Measurements from ENCODE around the gene CFAP43. TPM values are rescaled to one million over a fixed set of nuclear protein-coding genes. Genes with fewer than 3 reads are reported as not detected.

The CFAP43 gene, protein sequence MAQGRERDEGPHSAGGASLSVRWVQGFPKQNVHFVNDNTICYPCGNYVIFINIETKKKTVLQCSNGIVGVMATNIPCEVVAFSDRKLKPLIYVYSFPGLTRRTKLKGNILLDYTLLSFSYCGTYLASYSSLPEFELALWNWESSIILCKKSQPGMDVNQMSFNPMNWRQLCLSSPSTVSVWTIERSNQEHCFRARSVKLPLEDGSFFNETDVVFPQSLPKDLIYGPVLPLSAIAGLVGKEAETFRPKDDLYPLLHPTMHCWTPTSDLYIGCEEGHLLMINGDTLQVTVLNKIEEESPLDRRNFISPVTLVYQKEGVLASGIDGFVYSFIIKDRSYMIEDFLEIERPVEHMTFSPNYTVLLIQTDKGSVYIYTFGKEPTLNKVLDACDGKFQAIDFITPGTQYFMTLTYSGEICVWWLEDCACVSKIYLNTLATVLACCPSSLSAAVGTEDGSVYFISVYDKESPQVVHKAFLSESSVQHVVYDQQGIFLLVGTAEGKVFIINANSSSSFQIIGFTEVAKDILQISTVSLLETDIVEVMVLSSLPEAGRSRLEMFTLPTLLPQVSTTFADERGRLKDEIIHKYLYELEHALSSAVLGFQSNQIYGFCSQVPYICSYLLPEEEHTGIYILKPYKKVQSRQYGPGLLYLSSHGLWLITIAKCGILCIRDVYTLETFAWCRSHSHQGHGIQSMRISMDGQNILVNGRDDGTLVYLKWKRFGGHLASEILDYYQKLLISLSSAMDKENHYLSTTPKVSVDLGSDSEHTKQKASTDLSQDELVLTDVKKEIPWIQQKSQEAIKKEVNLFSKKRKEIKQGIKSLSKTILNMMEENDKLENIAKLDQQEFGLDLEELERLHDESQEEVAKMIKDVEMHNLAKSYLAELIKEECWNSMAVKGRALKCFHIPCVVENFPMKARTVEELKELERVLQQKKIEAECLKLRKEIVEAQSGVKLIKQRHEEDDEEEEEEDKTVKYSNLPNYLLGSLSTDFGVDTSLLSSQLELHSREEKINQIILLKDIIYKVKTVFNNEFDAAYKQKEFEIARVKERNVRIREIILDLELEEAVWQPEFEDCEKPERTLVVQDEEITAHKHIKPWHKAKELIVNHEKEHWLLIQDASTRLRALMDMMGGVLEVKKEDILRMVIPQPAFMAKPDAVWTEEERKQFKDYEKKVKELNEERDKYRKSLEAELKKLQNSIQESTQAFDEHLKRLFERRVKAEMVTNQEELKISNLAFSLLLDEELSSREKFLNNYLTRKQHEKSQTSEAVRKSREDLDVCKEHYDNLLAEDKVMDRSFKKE (N-terminal part only)
- 0.09 TPM in 1 of 2 replicates, not detected in the other for total RNA-seq

- intact Hi-C loops (cut with micrococcal nuclease), result loop anchor here (1.0 kb wide), 3 partner anchors 22 to 111 kb away; partner anchors contain the start of genes GSTO1 and GSTO2
These were observed at the start of gene CFAP43 for GRCh38 chr10:104231784-104232612. Gene CFAP43 (minus strand): TSS chr10:104232364. CDS start chr10:104232246, 118 bp downstream.

DNA sequence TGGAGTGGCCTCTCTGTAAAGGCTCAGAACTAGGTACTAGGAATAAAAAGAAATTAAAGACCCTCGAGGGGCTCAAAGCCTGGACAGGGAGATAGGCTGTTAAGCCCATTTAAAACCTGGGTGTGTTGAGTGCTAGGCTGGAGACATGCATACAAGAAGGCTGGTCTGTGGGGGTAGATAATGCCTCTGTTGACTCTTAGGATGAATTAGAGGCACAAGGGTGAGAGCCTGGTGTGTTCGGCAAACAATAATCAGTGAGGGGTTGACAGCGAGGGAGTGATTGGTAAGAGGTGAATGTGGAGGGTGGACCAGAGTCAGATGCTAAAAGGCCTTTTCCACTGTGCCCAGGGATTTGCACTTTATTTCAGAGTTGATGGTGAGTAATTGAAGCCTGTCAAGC lies 49.5 kb upstream of the CFAP43 start:
- intact Hi-C loops (cut with micrococcal nuclease), result no loop called here

DNA sequence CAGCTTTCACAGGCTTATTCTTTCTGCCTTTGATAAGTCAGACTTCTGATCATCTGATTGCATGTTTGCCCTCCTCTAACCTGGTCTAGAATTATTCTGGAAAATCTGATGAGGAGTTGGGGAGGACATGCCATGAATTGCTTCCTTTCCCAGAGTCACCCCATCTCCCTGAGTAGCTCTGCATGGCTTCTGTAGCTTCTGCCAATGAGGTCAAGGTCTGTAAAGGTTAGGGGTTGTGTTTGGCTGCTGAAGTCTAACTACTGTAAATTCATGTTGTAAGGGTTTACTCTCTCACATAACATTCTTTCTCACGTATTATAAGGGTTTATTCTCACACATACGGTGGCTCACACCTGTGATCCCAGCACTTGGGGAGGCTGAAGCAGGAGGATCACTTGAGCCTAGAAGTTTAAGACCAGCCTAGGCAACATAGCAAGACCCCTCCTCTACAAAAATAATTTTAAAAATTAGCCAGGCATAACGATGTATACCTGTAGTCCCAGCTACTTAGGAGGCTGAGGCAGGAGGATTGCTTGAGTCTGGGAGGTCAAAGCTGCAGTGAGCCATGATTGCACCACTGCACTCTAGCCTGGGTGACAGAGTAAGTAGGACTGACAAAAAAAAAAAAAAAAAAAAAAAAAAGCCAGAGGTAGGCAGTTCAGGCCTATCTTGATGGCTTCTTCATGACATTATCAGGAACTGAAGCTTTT lies 47.5 kb upstream of the CFAP43 start:
- intact Hi-C loops (cut with micrococcal nuclease), result no loop called here

DNA sequence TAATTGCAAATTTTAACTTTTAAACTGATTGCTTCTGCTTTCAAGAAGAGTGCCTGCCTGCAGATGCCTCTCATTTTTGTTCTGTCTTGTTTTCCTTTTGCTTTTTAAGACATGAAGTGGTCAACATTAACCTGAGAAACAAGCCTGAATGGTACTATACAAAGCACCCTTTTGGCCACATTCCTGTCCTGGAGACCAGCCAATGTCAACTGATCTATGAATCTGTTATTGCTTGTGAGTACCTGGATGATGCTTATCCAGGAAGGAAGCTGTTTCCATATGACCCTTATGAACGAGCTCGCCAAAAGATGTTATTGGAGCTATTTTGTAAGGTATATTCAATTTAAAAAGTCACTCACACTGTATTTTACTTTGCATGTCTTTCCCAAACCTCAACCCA lies 45.6 kb upstream of the CFAP43 start:
- intact Hi-C loops (cut with micrococcal nuclease), result no loop called here

- intact Hi-C loops (cut with micrococcal nuclease), result no loop called here
These were observed 44.0 kb upstream of the CFAP43 start for GRCh38 chr10:104276192-104276591.

DNA sequence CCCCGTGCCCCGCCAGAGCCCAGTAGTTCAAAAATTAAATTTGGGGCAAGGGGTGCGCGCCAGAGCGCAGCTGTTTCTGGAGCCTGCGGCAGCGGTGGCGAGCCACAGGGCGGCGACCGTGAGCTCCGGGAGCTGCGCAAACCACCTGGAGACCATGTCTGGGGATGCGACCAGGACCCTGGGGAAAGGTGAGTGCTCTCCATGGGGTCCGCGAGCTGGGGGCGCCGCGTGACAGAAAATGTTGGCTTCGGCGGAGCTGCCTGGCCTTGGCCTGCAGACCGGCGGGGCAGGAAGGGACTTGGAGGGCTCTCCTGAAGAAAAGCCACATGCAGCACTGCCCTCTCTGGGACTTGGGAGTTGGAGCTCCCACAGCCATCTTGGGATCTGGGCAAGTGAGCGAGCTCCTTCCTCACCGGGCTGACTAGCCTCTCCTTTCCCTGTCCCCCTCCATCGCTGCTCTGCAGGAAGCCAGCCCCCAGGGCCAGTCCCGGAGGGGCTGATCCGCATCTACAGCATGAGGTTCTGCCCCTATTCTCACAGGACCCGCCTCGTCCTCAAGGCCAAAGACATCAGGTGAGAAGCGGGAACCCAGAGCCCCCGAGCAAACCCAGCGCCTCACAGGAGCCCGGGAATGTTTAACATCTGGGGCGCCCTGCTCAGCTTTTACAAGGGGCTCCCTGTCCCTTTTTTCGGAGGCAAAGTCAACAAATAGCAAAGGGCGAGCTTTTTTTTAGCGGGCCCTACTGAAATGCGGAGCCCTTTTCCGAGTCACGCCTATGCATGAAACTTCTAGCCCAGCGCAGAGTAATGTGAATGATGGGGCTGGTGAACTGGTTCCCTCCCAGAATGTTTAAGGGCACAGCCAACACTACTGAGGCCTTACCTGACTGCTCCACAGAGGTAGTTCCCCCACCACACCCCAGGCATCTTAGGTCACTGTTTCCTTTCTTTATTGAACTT lies 42.9 kb upstream of the CFAP43 start:
- intact Hi-C loops (cut with micrococcal nuclease), result loop anchor here (2.0 kb wide), 1 partner anchor 16 kb away; no protein-coding TSS in a partner anchor

DNA sequence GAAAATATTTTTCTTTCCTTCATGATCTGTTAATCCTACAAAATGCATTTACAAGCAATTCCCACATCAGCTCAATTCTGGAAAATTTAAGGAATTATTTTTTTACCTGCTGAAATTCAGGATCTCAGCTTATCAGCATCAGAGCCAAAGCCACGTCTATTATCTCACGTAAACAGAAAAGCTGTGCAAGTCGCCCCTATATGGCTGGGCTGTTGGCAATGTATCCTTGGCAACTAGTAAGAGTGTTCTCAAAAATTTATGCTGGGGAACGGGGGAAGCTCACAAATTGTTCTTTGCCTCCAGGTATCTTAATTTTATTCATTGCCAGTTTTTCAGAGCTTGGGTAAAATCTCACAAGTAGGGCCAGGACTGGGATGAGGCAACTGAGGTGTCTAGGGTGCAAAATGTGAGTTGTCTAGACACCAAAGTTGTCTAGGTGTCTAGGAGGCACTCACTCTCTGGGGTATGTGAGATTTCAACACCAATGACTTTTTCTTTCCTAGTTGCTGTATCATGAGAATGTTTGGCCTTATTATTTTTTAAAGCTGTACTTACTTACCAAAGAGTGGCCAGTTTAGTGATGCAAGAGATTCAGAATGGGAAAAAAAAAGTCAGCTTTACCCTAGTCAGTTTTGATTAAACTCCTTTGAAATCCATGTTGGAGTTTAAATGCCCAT lies 41.9 kb upstream of the CFAP43 start:
- intact Hi-C loops (cut with micrococcal nuclease), result loop anchor here (2.0 kb wide), 1 partner anchor 17 kb away; no protein-coding TSS in a partner anchor

DNA sequence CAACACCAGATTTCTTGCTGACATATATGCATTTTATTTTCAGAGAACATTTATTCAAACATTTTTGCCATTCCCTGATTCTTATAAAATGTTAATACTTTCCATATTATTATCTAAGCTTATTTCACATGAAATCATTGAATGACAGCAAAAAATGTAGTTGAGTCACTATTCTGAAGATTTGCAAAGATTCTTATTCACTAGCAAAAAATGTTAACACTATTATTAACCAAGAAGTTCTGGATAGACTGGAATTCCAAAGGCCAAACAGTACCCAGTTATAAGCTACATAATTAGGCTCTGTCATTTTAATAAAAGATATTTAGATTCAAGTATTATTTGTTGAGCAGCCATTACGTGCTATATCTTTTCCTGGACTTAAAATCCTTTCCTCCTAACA lies 41.1 kb upstream of the CFAP43 start:
- intact Hi-C loops (cut with micrococcal nuclease), result no loop called here

DNA sequence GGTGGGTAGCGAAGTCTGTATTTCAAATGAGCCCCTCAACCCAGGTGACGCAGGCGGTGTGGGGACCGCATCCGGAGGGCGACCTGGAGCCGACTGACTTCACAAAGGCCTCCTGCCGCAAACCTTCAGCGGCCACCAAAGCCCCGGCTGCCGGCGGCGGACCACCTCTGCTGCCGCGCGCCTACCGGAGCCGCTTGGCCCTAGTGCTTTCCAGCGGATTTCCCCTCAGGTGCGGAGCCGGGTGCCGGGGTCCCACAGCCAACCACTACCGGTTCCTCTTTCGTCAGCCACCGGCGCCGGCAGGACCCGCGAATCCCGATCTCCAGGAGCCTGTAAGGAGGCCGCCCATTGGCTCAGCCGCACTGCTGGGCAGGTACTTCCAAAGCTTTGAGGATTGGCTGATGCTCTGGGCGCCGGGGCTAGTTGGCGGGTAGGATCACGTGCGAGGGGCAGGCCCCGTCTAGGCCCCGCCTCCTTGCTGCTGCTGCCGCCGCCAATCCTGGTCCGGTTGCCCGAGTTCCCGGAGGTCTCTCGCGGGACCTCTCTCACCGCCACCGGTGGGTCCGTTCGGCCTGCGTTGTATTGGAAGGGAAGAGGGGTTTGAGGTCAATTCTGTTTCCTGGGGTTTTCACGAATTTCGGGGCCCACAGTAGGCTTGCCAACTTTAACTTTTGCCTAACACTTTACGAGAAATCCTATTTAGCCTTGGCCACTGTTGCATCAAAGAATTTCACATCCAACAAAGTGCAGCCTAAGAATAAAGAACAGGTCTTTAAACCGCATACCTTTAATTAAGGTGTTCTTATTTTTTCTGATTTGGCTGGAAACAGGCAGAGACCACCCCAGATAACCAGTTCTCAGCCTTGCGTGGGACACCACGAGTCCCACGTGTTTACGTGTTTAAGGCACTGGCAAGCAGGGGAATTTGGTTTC lies 36.8 kb upstream of the CFAP43 start, which contains the start of gene GSTO2:
Gene GSTO2 (plus strand): TSS at position 472 of the 933 bp plus-strand sequence. CDS start 5,732 bp downstream, outside the sequence.
- intact Hi-C loops (cut with micrococcal nuclease), result loop anchor here (1.0 kb wide), 6 partner anchors 15 to 351 kb away; partner anchors contain the start of genes CFAP43, GSTO1, ITPRIP and STN1

GRCh38 chr10:104268405-104268712 lies 36.2 kb upstream of the CFAP43 start:
- intact Hi-C loops (cut with micrococcal nuclease), result loop anchor here (1.0 kb wide), 2 partner anchors 14 to 147 kb away; partner anchors contain the start of gene GSTO1

- intact Hi-C loops (cut with micrococcal nuclease), result loop anchor here (1.0 kb wide), 2 partner anchors 14 to 147 kb away; partner anchors contain the start of gene GSTO1
These were observed 35.7 kb upstream of the CFAP43 start for GRCh38 chr10:104267721-104268404.

DNA sequence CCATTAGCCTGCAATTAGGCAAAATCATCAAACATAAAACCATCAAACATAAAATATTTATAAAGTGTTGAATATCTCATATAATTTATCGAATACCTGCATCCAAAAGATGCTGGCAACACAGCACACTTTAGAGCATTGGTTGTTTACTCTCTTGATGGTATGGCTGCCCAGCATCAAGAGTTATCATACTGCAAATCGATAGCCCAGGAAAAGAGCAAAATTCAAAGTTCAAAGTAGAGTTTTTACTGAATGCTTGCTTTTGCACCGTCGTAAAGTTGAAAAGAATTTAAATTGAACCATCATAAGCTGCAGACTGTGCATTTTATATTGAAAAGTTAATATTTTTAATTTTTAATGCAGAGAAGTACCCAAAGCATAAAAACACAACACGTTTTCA lies 32.6 kb upstream of the CFAP43 start:
- intact Hi-C loops (cut with micrococcal nuclease), result no loop called here

DNA sequence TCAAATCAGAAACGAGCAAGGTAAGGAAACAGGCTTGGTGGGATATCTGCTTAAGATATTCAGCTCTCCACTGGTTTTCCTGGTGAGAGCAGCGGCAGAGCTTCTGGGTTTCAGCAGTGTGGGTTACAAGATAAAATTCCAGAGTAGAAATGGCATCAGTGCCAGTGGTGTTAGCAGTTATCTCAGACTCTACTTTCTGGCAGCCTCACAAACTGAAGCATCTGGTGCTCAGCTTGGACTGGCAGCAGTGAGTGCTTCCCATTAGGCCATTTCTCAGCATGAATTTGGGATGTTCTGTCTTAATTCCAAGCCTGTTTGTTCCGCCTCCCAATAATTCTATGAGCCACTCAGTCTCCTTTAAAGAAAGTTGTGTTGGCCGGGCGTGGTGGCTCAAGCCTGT lies 29.9 kb upstream of the CFAP43 start:
- intact Hi-C loops (cut with micrococcal nuclease), result no loop called here

GRCh38 chr10:104260775-104261115 lies 28.6 kb upstream of the CFAP43 start:
- intact Hi-C loops (cut with micrococcal nuclease), result no loop called here

- intact Hi-C loops (cut with micrococcal nuclease), result no loop called here
These were observed 28.0 kb upstream of the CFAP43 start for GRCh38 chr10:104259999-104260774.
